IMR-90 (cell line): Measurements from ENCODE around the gene MRPL32. TPM values are rescaled to one million over a fixed set of nuclear protein-coding genes. Genes with fewer than 3 reads are reported as not detected.

Experiments used
- ATAC-seq: fragments of 200-7000 bp; cut with Tn5 transposase; 2 replicates; pipeline ENCODE4 v1.9.1; 2020; ENCODE audit warnings: low read depth, mild to moderate bottlenecking, moderate library complexity
- BruUV-seq: library from RNA; stranded (reverse); fragments of 400-500 nt; replicated peaks from 2 replicates; lab custom pipeline; 2021; lab: Mats Ljungman, UMichigan
- CTCF ChIA-PET: fragments of 300-600 bp; formaldehyde crosslinking; extraction: SDS; loops from one replicate; lab custom pipeline; 2021; ENCODE audit warnings: antibody characterized with exemption; lab: Yijun Ruan, JAX
- POLR2A ChIA-PET: fragments of 300-600 bp; sonication (Branson Sonifier 250); formaldehyde crosslinking; loops from one replicate; lab custom pipeline; 2022; ENCODE audit warnings: antibody characterized with exemption; ENCODE audit not compliant: unreplicated experiment; lab: Charles Lee
- DNase-seq: peaks from one replicate; pipeline ENCODE4 v3.0.0; 2013
- H2AFZ ChIP-seq: replicated peaks from 2 replicates; pipeline ENCODE3; 2013; ENCODE audit warnings: low read length, mild to moderate bottlenecking; ENCODE audit not compliant: poor library complexity
- H2AK5ac ChIP-seq: 2 replicates; pipeline ENCODE4 v1.6.1; 2013; ENCODE audit warnings: low read depth, low read length, inconsistent platforms
- H2AK9ac ChIP-seq: replicated peaks from 2 replicates; pipeline ENCODE3; 2013; ENCODE audit warnings: mild to moderate bottlenecking, low read depth, low read length, moderate library complexity; ENCODE audit not compliant: poor library complexity
- H2BK120ac ChIP-seq: 2 replicates; pipeline ENCODE4 v1.6.1; 2013; ENCODE audit warnings: low read depth, low read length, inconsistent platforms
- H2BK15ac ChIP-seq: 3 replicates; pipeline ENCODE4 v1.6.1; 2013; ENCODE audit warnings: low read depth, low read length, inconsistent platforms
- H2BK20ac ChIP-seq: 2 replicates; pipeline ENCODE4 v1.6.1; 2013; ENCODE audit warnings: low read depth, mild to moderate bottlenecking, inconsistent platforms, low read length, moderate library complexity
- H2BK5ac ChIP-seq: 2 replicates; pipeline ENCODE4 v1.6.1; 2013; ENCODE audit warnings: mild to moderate bottlenecking, low read depth, low read length, inconsistent platforms; ENCODE audit not compliant: poor library complexity, severe bottlenecking
- H3K14ac ChIP-seq: replicated peaks from 2 replicates; pipeline ENCODE4 v1.6.1; 2013; ENCODE audit warnings: low read depth, low read length, inconsistent platforms
- H3K18ac ChIP-seq: 2 replicates; pipeline ENCODE4 v1.6.1; 2013; ENCODE audit warnings: low read depth, low read length, control low read depth
- H3K23ac ChIP-seq: 2 replicates; pipeline ENCODE4 v1.6.1; 2013; ENCODE audit warnings: low read depth, low read length, inconsistent platforms
- H3K27ac ChIP-seq: 2 replicates; pipeline ENCODE4 v1.5.1; 2013; ENCODE audit warnings: mild to moderate bottlenecking, control low read depth, low read length; ENCODE audit not compliant: insufficient read depth
- H3K27me3 ChIP-seq: 2 replicates; pipeline ENCODE4 v1.6.1; 2013; ENCODE audit warnings: low read length; ENCODE audit not compliant: control insufficient read depth, insufficient read depth
- H3K36me3 ChIP-seq: 2 replicates; pipeline ENCODE4 v1.6.1; 2013; ENCODE audit warnings: low read length, mixed read lengths; ENCODE audit not compliant: control insufficient read depth, insufficient read depth
- H3K4ac ChIP-seq: 2 replicates; pipeline ENCODE4 v1.6.1; 2013; ENCODE audit warnings: low read depth, low read length, inconsistent platforms
- H3K4me1 ChIP-seq: 2 replicates; pipeline ENCODE4 v1.6.1; 2013; ENCODE audit warnings: low read length, mixed read lengths; ENCODE audit not compliant: control insufficient read depth, insufficient read depth
- H3K4me2 ChIP-seq: 2 replicates; pipeline ENCODE4 v1.6.1; 2013; ENCODE audit warnings: low read depth, mild to moderate bottlenecking, control low read depth, low read length, moderate library complexity
- H3K4me3 ChIP-seq: 2 replicates; pipeline ENCODE4 v1.5.1; 2013; ENCODE audit warnings: low read depth, mild to moderate bottlenecking, control low read depth, low read length, moderate library complexity; ENCODE audit not compliant: insufficient read depth
- H3K56ac ChIP-seq: 2 replicates; pipeline ENCODE4 v1.6.1; 2013; ENCODE audit warnings: low read length, inconsistent platforms; ENCODE audit not compliant: insufficient read depth; ENCODE audit errors: extremely low read depth
- H3K79me1 ChIP-seq, 2 experiments: 2 replicates each; pipeline ENCODE4 v1.6.1; 2013; ENCODE audit warnings: low read length in 2 of 2, inconsistent platforms in 1 of 2, low read depth in 1 of 2
- H3K9ac ChIP-seq: 2 replicates; pipeline ENCODE4 v1.6.1; 2013; ENCODE audit warnings: low read depth, low read length, control low read depth
- H3K9me1 ChIP-seq: 2 replicates; pipeline ENCODE4 v1.6.1; 2013; ENCODE audit warnings: low read length, inconsistent platforms; ENCODE audit not compliant: insufficient read depth
- H3K9me3 ChIP-seq: 2 replicates; pipeline ENCODE4 v1.6.1; 2013; ENCODE audit warnings: low read length; ENCODE audit not compliant: control insufficient read depth, insufficient read depth
- H4K20me1 ChIP-seq: 2 replicates; pipeline ENCODE4 v1.6.1; 2013; ENCODE audit warnings: low read length, inconsistent platforms; ENCODE audit not compliant: insufficient read depth
- H4K5ac ChIP-seq: 2 replicates; pipeline ENCODE4 v1.6.1; 2013; ENCODE audit warnings: mild to moderate bottlenecking, low read depth, low read length, control low read depth
- H4K8ac ChIP-seq, 2 experiments: 2 replicates each; pipeline ENCODE4 v1.6.1; 2013; ENCODE audit warnings: low read depth in 2 of 2, low read length in 2 of 2, control low read depth in 1 of 2, inconsistent platforms in 1 of 2
- H4K91ac ChIP-seq: 2 replicates; pipeline ENCODE4 v1.6.1; 2013; ENCODE audit warnings: low read depth, low read length, inconsistent platforms; ENCODE audit not compliant: insufficient read depth
- BHLHE40 ChIP-seq: fragments of 150-350 bp; IDR thresholded peaks from 2 replicates; pipeline ENCODE4 v1.6.1; 2016; ENCODE audit warnings: mild to moderate bottlenecking, low read depth, low read length
- CEBPB ChIP-seq: IDR thresholded peaks from 2 replicates; pipeline ENCODE4 v1.6.1; 2012; ENCODE audit warnings: low read depth, low read length, improper control_type of control experiment
- CHD1 ChIP-seq: IDR thresholded peaks from 2 replicates; pipeline ENCODE4 v1.6.1; 2012; ENCODE audit warnings: low read depth, low read length, improper control_type of control experiment
- MXI1 ChIP-seq: IDR thresholded peaks from 2 replicates; pipeline ENCODE4 v1.6.1; 2012; ENCODE audit warnings: low read depth, mild to moderate bottlenecking, low read length, moderate library complexity, borderline replicate concordance
- NFE2L2 ChIP-seq: fragments of 150-350 bp; IDR thresholded peaks from 2 replicates; pipeline ENCODE4 v1.6.1; 2016; ENCODE audit warnings: low read depth, mild to moderate bottlenecking, low read length
- POLR2A ChIP-seq: IDR thresholded peaks from 2 replicates; pipeline ENCODE4 v1.6.1; 2012; ENCODE audit warnings: mild to moderate bottlenecking, low read depth, low read length
- RAD21 ChIP-seq: IDR thresholded peaks from 2 replicates; pipeline ENCODE4 v1.6.1; 2012; ENCODE audit warnings: low read length, improper control_type of control experiment
- RCOR1 ChIP-seq: IDR thresholded peaks from 2 replicates; pipeline ENCODE4 v1.6.1; 2012; ENCODE audit warnings: mild to moderate bottlenecking, low read length, improper control_type of control experiment; ENCODE audit not compliant: insufficient replicate concordance
- RFX5 ChIP-seq: IDR thresholded peaks from 2 replicates; pipeline ENCODE4 v1.8.0; 2012; ENCODE audit warnings: low read depth, mild to moderate bottlenecking, low read length, moderate library complexity
- WGBS, 2 experiments: methylation state at CpG; one replicate each; pipeline versions ENCODE4 v1.1.5 to v1.1.7; 2013; ENCODE audit warnings: missing lambda C conversion rate in 2 of 2; ENCODE audit not compliant: insufficient read length in 1 of 2; ENCODE audit errors: extremely low coverage in 2 of 2; 5-methylcytosine and 5-hydroxymethylcytosine counted together
- dilution Hi-C: fragments of 300-500 bp; cut with HindIII; formaldehyde crosslinking; loops from one replicate; pipeline ENCODE4 v1.14.3; 2018; ENCODE audit warnings: low sequenced_read_pairs; ENCODE audit not compliant: unreplicated experiment
- in situ Hi-C: fragments of 300-500 bp; cut with MboI; formaldehyde crosslinking; loops from 3 replicates; pipeline ENCODE4 v1.14.3; 2019; ENCODE audit warnings: low sequenced_read_pairs, inconsistent platforms, mixed read lengths
- intact Hi-C: fragments of 100-400 bp; cut with micrococcal nuclease; formaldehyde crosslinking; loops from 2 replicates; pipeline ENCODE4 v1.10.0; 2022
- polyA plus RNA-seq, 3 experiments: library from polyadenylated mRNA; depleted of rRNA; stranded (reverse); fragments of >200 nt; gene quantifications; 2 replicates each; pipeline ENCODE4 v1.2.3, GENCODE V29; 2012; ENCODE audit warnings: low replicate concordance in 1 of 3
- total RNA-seq: library from RNA; depleted of rRNA; stranded (reverse); fragments of >200 nt; gene quantifications from 2 replicates; pipeline ENCODE4 v1.2.3, GENCODE V29; 2012
- TF ChIP-seq, protein P1 (sequence below): fragments of 150-350 bp; IDR thresholded peaks from 2 replicates; pipeline ENCODE4 v1.6.1; 2017; ENCODE audit warnings: mild to moderate bottlenecking, antibody characterized with exemption, low read length, low read depth
- TF ChIP-seq, protein P2 (sequence below): conservative IDR thresholded peaks from 2 replicates; pipeline ENCODE4 v1.5.1; 2012; ENCODE audit warnings: mild to moderate bottlenecking, low read depth, low read length, improper control_type of control experiment

The MRPL32 gene
- total and polyA plus RNA-seq, 2 of the 4 experiments (the other 2 are of a cell fraction) = 42.3 to 75.3 TPM

DNA sequence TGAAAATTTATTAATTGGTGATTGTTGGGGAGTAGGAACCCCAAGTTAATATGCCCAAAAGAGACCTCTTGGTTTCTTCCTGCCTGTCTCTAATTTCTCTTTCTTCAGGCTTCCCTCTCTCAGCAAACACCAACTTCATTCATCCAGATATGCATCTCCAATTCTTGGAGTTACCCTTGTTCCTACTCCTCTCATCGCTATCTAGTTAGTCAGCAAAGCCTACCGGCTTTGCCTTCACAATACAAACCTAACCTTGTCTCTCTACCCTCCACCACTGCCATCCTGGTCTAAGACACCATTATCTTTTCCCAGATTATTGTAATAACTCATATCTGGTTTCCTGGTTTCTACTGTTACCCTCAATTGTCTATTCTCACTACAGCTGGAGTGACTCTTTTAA lies 47.9 kb downstream of the MRPL32 start:
- H4K5ac ChIP-seq = no peak overlapping the region
- intact Hi-C loops (no loop called here), dilution Hi-C loops (no loop called here), in situ Hi-C loops (no loop called here)
- peaks cover 4% of the 10 kb centered on the region; the same call in 1 of the 2 replicates for H3K27me3 ChIP-seq
- no peak overlapping the region for H2AK9ac ChIP-seq
- no peaks in the 10 kb centered on the region for H3K9me1 ChIP-seq
- H2BK20ac ChIP-seq = no peak overlapping the region
- H3K27ac ChIP-seq = no peak overlapping the region
- no peak overlapping the region for H2AFZ ChIP-seq
- no peak overlapping the region for H2BK15ac ChIP-seq
- ChIA-PET CTCF (no interaction called here), POLR2A (no interaction called here)
- WGBS, 2 experiments = 58% methylated on average over 2 of the region's 2 CpGs; no CpG with 5 or more reads in 1 of the 2 experiments
- no peak overlapping the region for H3K4me3 ChIP-seq
- no peaks in the 10 kb centered on the region for H3K36me3 ChIP-seq
- no peak overlapping the region for H3K18ac ChIP-seq
- H3K9me3 ChIP-seq = no peaks in the 10 kb centered on the region
- no peak overlapping the region for H3K23ac ChIP-seq
- no peak overlapping the region for H2BK120ac ChIP-seq
- H3K79me1 ChIP-seq = no peaks in the 10 kb centered on the region
- ATAC-seq = no peak
- H3K4me1 ChIP-seq = no peaks in the 10 kb centered on the region
- no peak overlapping the region for H2BK5ac ChIP-seq
- H3K56ac ChIP-seq = no peak overlapping the region
- no peak overlapping the region for H2AK5ac ChIP-seq
- no peak overlapping the region for H4K8ac ChIP-seq
- no peak overlapping the region for H3K9ac ChIP-seq
- H3K14ac ChIP-seq = no peak overlapping the region
- no peak overlapping the region for H3K4me2 ChIP-seq
- no peak overlapping the region for H3K4ac ChIP-seq
- no peaks in the 10 kb centered on the region for H4K20me1 ChIP-seq
- no TSS peak for BruUV-seq
- TF ChIP-seq, protein P1, sequence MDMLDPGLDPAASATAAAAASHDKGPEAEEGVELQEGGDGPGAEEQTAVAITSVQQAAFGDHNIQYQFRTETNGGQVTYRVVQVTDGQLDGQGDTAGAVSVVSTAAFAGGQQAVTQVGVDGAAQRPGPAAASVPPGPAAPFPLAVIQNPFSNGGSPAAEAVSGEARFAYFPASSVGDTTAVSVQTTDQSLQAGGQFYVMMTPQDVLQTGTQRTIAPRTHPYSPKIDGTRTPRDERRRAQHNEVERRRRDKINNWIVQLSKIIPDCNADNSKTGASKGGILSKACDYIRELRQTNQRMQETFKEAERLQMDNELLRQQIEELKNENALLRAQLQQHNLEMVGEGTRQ = no peak
- TF ChIP-seq RAD21 (no peak), NFE2L2 (no peak), CHD1 (no peak), MXI1 (no peak), RCOR1 (no peak), CEBPB (no peak), BHLHE40 (no peak), RFX5 (no peak), POLR2A (no peak)
- TF ChIP-seq, protein P2, sequence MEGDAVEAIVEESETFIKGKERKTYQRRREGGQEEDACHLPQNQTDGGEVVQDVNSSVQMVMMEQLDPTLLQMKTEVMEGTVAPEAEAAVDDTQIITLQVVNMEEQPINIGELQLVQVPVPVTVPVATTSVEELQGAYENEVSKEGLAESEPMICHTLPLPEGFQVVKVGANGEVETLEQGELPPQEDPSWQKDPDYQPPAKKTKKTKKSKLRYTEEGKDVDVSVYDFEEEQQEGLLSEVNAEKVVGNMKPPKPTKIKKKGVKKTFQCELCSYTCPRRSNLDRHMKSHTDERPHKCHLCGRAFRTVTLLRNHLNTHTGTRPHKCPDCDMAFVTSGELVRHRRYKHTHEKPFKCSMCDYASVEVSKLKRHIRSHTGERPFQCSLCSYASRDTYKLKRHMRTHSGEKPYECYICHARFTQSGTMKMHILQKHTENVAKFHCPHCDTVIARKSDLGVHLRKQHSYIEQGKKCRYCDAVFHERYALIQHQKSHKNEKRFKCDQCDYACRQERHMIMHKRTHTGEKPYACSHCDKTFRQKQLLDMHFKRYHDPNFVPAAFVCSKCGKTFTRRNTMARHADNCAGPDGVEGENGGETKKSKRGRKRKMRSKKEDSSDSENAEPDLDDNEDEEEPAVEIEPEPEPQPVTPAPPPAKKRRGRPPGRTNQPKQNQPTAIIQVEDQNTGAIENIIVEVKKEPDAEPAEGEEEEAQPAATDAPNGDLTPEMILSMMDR = no peak
- DNase-seq = no peak
- H4K91ac ChIP-seq = no peak overlapping the region
